A673 (cell line): ENCODE results near the gene ZNF234.

ENCODE experiments used
- EZH2 ChIP-seq: fragments of 200-600 bp; sonication (generic); IDR thresholded peaks from 2 replicates; pipeline ENCODE4 v1.6.1; 2017; ENCODE audit warnings: borderline replicate concordance, low read depth, mild to moderate bottlenecking, mixed read lengths, antibody characterized with exemption, low read length; ENCODE audit not compliant: poor library complexity, severe bottlenecking
- TF ChIP-seq, protein P1 (sequence below): fragments of 300-800, 200-600 bp; sonication (generic); conservative IDR thresholded peaks from 2 replicates; pipeline ENCODE4 v1.5.1; 2017; ENCODE audit warnings: low read depth, mild to moderate bottlenecking, antibody characterized with exemption, low read length, moderate library complexity, mixed read lengths

DNA sequence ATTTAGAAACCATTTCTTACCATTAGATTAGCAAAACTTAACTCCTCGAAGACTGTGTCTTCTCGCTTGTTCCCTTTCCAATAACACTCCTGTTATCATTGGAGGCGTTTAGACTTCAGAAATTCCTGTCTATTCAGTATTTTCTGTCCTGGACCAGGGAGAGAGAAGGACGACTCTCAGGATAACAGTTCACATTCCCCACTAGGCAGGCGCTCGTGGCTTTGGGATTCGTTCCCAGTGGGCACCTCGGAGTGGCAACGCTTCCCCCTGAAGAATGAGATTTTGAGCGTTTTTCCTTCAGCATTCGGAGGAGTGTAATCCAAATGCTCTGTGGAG lies 28.6 kb upstream of the ZNF234 start:
- TF ChIP-seq, protein P1, sequence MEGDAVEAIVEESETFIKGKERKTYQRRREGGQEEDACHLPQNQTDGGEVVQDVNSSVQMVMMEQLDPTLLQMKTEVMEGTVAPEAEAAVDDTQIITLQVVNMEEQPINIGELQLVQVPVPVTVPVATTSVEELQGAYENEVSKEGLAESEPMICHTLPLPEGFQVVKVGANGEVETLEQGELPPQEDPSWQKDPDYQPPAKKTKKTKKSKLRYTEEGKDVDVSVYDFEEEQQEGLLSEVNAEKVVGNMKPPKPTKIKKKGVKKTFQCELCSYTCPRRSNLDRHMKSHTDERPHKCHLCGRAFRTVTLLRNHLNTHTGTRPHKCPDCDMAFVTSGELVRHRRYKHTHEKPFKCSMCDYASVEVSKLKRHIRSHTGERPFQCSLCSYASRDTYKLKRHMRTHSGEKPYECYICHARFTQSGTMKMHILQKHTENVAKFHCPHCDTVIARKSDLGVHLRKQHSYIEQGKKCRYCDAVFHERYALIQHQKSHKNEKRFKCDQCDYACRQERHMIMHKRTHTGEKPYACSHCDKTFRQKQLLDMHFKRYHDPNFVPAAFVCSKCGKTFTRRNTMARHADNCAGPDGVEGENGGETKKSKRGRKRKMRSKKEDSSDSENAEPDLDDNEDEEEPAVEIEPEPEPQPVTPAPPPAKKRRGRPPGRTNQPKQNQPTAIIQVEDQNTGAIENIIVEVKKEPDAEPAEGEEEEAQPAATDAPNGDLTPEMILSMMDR, result no peak
- TF ChIP-seq EZH2, result no peak
